HG02642 (cell line): ENCODE results near the gene PGLYRP2.
A peak's percentile ranks its signal among the peaks of the same experiment; 100 is the strongest.

Source experiments
- ATAC-seq: cut with Tn5 transposase; IDR thresholded peaks from one replicate; pipeline ENCODE4 v1.9.1; 2021; ENCODE audit warnings: mild to moderate bottlenecking; ENCODE audit not compliant: unreplicated experiment, poor library complexity

The PGLYRP2 gene

GRCh38 chr19:15443325-15443724 lies 36.0 kb downstream of the PGLYRP2 start:
- ATAC-seq, result no peak

GRCh38 chr19:15442142-15442920 lies 37.0 kb downstream of the PGLYRP2 start:
- ATAC-seq, result no peak

GRCh38 chr19:15441317-15441716 lies 38.0 kb downstream of the PGLYRP2 start:
- no peak for ATAC-seq

- ATAC-seq, result no peak
Observed at GRCh38 chr19:15439821-15440641, 39.3 kb downstream of the PGLYRP2 start.

GRCh38 chr19:15439078-15439799 lies 40.1 kb downstream of the PGLYRP2 start:
- ATAC-seq, result no peak

GRCh38 chr19:15438577-15438976 lies 40.7 kb downstream of the PGLYRP2 start:
- no peak for ATAC-seq

- ATAC-seq, result no peak
Observed at GRCh38 chr19:15438124-15438496, 41.2 kb downstream of the PGLYRP2 start.

GRCh38 chr19:15437355-15438123 lies 41.8 kb downstream of the PGLYRP2 start:
- ATAC-seq, result no peak

GRCh38 chr19:15436826-15437110 lies 42.5 kb downstream of the PGLYRP2 start:
- ATAC-seq, result no peak

GRCh38 chr19:15436012-15436825 lies 43.1 kb downstream of the PGLYRP2 start:
- ATAC-seq, result no peak

- ATAC-seq, result no peak
Observed at GRCh38 chr19:15433519-15434069, 45.7 kb downstream of the PGLYRP2 start.

GRCh38 chr19:15432629-15433518 lies 46.4 kb downstream of the PGLYRP2 start:
- peak; percentile 74 for ATAC-seq

- ATAC-seq, result peak; percentile 7
Observed at GRCh38 chr19:15432018-15432494, 47.2 kb downstream of the PGLYRP2 start.

GRCh38 chr19:15431396-15432017 lies 47.8 kb downstream of the PGLYRP2 start:
- no peak for ATAC-seq

GRCh38 chr19:15430526-15431120 lies 48.7 kb downstream of the PGLYRP2 start:
- no peak for ATAC-seq

- no peak for ATAC-seq
Observed at GRCh38 chr19:15429825-15430467, 49.4 kb downstream of the PGLYRP2 start.
